GM18507 (cell line): ENCODE measurements around the gene NDUFA8.

Source experiments
- DNase-seq: peaks from one replicate; pipeline ENCODE4 v3.0.0; 2011; ENCODE audit warnings: low read depth; ENCODE audit not compliant: insufficient read length; ENCODE audit errors: extremely low spot score
- FAIRE-seq: peaks from 2 replicates; lab custom pipeline; 2011; peaks lifted over from hg19 to GRCh38; lab: Jason Lieb, UNC

NDUFA8 gene

DNA sequence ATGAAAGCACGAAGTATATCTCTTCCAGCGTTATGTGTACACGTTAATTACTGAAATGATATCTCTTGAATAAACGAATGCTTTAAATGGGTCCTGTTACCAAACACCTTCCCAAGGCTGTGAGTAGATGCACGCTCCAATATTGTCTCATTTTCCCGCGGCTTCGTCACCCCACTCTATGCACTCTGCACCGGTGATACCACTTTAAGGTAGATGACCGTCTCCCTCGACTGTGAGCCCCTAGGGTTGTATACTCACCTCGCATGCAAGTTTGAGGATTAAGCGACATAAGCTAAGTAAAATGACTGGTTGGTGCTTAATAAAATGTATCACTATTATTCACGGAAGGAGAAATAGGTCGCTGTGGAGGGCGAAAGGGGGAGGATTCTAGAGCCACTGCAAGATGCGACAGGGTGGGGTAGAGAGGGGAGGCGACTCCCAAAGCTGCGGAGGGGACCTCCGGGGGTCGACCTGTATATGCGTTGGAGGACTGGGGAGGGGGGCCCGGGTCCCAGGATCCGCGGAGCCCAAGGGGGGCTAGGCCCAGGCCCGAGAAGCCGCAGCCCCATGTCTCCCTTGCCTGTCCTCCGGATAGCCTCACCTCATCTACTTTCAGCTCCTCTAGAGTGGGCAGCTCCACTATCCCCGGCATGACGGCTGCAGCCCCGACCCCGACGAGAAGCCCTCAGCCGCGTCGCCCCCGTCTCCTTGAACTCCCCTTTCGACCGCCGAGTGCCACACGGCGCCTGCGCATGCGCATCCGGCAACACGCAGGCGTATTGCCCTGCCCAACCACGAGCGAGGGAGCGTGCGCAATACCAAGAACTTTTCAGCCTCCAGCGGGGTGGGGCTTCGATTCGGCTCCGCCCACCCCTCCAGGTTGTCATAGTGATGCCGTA lies at the start of gene NDUFA8, which contains the start of gene MORN5:
Gene NDUFA8, minus strand, starts transcription at position 754 of the 899 bp plus-strand sequence. Its CDS starts 102 bp downstream, at position 652.
Gene MORN5, plus strand, starts transcription at position 883 of the 899 bp plus-strand sequence. CDS start 65 bp downstream, outside the sequence.
- FAIRE-seq (peak; percentile 96), DNase-seq (peak; percentile 98)

DNA sequence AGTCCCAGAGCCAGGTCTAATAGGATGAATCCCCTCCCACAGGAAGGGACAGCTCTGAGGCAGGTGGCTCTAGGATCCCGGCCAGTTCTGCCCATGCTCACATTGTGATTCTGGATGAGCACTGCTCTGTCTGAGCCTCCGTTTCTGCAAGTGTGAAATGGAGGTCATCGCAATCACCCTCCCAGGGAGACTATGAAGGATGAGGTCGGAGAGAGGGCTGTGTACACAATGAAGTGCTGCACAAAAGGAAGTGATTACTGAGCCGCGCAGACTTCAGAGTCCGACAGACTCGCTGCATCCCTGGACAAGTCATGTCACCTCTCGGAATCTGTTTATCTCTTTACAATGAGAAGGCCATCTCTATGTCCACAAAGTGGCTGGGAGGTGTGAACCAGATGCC lies 47.5 kb upstream of the NDUFA8 start:
- no peak for DNase-seq
- FAIRE-seq: no peak

DNA sequence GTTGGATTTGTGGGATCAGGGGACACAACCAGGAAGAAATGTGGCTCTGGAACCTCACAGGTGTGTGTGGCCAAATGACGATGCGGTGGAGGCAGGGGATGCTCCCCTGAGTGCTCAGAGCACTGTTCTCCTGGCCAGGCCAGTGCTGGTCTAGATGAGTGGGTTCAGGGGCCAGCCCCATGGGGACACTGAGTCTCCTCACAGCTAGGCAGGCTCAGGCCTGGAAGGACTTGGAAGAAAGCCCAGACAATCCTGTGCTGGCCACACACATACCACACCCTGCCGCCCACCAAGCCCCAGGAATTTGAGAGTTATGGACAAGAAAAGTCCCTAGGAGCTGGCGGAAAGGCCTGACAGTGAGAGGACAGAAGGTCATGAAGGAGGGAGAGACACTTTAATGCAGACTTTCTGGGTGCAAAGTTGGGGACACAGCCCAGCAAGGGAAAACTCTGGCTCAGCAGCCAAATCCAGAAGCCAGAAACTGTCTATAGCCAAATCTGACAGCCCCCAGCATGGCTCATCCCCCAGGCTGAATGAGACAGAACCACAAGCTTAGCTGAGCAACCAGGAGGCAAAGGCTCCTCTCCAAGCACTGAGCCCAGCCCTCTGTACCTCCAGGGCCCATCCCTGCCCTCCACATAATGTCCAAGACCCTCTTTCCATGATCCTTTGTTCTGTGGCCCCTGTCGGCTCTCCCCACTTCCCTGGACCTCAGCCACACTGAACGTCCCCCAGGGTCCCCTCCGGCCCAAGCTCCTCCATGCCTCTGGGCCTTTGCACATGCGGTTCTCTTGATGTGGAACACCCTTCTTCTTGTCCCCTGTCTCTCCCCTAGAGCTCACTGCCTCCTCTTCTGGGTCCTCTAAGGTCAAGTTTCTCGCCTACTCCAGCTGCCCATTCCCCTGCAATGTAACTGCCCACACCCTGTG lies 46.8 kb upstream of the NDUFA8 start:
- DNase-seq (no peak), FAIRE-seq (no peak)

DNA sequence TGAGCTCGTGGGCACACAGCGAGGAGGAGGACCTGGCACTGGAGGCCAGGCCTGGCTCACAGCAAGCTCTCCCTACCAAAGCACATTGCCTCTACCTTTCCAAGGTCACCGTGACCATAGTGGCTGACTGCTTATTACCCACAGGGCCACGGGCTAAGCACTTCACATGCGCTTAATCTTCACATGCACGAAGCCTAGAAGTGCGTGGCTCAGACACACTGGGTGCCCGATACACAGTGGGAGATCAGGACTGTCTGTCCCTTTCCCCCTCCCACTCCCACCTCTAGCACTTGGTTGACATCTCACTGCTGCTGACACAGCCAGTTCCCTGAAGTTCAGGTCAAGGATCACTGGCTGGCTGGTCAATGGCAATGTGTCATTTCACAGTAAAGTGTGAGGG lies 45.6 kb upstream of the NDUFA8 start:
- DNase-seq: no peak
- FAIRE-seq: no peak

DNA sequence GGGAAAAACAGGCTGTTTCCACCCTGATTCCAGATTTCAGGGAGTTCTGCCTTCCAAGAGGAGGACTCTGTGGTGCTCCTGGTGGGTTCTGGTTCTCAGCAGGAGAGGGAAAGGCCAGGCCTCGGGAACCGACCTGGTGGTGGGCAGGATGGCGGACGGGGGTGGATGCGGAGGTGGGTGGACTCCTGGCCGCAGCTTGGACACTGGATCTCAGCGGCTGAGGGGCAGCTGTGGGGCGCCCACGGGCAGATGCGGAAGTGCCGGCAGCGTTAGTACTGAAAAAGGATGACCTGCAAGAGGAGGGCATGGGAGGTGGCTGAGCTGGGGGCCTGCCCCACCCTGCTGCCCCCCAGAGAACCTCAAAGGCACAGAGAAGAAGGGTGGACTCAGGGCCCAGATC lies 44.9 kb upstream of the NDUFA8 start:
- FAIRE-seq (no peak), DNase-seq (no peak)

DNA sequence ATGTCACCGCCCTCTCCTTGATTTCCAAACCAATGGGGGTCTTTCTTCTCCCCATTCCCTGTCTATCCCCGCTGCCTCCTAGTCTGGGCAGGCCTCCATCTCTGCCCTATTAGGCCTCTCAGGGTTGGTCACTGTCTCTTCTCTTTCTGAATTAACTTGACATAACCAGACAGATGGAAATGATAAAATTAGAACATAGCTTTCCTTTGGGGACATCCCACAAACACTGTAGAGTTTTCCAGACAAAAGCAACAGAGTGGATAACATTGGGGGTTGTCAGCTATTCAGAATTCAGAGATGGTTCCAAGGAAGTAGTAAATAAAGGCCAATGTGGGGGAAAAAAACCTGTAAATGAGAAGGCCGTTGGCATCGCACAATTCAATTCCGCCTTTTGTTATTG lies 44.5 kb upstream of the NDUFA8 start:
- no peak for DNase-seq
- no peak for FAIRE-seq

DNA sequence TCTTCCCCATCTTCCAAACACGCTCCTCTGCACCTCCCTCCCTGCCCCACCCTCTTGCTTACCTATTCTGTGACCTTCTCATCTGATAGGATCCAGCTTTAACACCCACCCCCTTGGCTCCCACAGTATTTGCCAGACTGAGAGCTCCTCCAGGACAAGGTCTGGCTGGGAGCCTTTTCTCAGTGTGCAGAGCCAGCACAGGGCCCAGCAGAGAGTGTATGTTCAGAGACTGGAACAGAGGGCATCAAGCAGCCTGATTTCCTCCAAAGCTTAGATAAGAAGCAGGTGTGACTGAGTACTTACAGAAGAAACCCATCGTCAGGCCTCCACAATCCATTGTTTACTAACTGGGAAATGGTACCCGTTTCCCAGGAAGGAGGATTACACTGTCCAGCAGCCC lies 42.5 kb upstream of the NDUFA8 start:
- FAIRE-seq: no peak
- no peak for DNase-seq

DNA sequence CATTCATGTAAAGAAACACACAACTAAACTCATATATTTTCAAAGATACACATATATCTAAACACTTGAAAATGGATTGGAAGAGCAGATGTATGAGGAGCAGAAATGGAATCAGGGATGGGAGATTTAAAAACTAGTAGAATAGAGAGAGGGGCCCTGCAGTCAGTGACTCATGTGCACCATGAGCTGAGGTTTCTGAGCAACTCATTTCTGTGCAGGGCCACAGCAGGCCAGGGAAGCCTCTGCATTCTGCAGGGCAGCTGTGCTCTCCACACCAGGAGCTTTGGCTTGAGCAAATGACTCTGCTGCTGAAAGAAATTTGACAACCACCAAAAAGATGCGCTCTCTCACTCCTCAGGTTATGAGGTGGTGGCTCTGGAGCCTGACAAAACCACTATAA lies 42.1 kb upstream of the NDUFA8 start:
- no peak for FAIRE-seq
- no peak for DNase-seq

DNA sequence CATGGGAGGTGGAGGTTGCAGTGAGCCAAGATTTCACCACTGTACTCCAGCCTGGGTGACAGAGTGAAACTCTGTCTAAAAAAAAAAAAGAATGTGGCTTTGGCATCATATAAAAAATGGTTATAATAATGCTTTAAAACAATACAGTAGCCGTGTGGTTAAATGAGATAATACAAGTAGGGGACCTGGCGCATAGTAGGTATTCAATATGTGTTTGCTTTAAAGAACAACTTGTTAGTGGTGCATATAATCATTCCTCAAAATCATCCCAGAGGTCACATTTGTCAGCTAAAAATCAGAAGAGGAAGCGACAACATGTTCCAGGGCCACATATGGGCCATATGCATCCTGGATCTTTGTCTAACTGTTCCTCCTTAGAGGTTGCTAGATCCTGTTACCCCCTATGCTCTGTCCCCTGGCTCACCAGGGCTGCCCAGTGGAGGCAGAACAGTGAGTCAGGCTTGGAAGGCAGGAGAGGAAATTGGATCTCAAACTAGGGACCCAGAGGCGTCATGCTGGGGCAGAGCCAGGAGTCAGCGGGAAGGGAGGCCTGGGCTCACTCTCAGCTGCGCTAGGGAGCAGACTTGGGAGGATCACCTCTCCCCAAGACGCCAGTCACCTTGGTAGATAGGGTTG lies 41.5 kb upstream of the NDUFA8 start:
- DNase-seq (no peak), FAIRE-seq (no peak)

DNA sequence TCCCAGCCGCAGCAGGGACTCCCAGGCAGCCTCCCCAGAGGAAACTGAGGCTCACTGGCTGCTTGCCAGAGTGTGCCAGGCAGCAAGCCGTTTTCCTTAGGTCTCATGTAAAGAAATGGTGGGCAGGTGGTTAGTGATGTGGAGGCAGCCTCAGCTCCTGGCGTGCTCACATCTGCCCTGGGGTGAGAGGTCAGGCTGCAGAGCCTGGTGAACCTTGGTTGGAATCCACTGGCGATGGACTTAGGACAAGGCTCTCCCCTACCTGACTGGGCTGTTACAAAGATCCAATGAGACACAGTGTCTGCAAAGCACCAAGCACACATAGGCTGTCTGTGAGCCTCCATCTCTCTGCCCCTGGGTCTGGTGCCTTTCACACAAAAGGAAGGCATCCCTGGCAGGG lies 38.3 kb upstream of the NDUFA8 start:
- DNase-seq (no peak), FAIRE-seq (no peak)

DNA sequence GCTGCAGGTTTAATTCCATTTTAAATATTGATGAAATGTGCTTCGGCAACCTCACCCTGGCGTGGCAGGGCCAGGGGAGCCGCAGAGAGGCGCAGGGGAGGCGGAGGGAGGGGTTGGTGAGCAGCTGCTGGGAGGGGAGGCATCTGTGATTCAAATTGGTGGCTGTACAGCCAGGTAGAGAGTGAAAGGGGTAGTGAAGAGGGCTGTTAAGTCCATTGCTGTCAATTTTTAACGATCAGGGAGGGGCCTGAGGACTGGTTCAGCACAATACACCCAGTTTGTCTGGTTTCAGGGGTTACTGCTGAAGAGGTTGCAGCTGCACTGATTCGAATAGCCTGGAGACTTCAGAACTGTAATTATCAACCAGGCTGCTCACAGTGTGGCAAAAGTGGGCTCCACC lies 37.8 kb upstream of the NDUFA8 start:
- no peak for DNase-seq

DNA sequence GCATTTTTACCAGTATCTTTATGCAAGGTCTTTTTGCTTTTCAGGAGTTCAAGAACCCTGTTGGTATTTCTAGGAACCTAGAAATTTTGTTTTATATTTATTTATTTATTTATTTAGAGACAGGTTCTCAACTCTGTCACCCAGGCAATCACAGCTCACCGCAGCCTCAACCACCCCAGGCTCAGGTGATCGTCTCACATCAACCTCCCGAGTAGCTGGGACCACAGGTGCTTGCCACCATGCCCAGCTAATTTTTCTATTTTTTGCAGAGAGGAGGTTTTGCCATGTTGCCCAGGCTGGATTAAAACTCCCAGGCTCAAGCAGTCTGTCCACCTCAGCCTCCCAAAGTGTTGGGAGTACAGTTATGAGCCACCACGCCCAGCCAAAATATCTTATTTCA lies 36.3 kb upstream of the NDUFA8 start:
- FAIRE-seq (no peak), DNase-seq (no peak)

More for the DNA sequence above, 37.8 kb upstream of the NDUFA8 start:
- no peak for FAIRE-seq

DNA sequence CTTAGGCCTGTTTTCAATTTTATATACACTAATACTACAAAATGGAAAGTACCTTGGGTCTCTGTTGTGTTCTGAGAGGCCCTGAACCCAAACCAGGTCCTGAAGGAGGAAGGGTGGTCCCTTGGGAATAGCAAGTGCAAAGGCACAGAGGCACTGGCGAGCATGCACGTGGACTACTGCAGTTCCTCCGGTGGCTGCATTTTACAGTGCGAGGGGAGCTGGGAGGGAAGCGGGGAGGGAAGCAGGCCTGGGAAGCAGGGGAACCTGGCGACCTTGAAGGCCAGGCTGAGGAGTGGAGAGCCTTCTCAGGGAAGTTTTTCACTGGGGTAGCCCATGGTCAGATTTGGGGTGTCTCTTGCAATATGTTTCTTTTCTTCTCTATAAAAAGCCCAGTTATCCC lies 34.1 kb upstream of the NDUFA8 start:
- no peak for FAIRE-seq
- DNase-seq: no peak

DNA sequence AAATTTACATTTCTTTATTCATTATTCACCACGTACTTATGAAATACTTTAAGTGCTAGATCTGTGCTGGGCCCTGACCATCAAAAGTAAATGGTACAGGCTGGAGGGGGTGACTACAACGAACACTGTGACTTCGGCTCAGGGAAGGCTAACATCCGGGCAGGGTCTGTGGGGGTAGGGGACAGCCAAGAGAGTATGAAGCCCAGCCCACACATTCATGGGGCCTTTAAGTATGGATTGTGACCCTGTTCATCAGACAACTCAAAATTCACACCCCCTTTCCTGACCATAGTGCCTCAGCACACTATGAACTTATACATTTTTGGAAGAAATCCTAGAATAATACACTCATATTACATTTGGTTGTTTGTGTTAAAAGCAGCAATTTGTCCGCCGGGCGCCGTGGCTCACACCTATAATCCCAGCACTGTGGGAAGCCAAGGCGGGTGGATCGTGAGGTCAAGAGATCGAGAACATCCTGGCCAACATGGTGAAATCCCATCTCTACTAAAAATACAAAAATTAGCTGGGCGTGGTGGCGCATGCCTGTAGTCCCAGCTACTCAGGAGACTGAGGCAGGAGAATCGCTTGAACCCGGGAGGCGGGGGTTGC lies 33.4 kb upstream of the NDUFA8 start:
- DNase-seq (no peak), FAIRE-seq (no peak)

DNA sequence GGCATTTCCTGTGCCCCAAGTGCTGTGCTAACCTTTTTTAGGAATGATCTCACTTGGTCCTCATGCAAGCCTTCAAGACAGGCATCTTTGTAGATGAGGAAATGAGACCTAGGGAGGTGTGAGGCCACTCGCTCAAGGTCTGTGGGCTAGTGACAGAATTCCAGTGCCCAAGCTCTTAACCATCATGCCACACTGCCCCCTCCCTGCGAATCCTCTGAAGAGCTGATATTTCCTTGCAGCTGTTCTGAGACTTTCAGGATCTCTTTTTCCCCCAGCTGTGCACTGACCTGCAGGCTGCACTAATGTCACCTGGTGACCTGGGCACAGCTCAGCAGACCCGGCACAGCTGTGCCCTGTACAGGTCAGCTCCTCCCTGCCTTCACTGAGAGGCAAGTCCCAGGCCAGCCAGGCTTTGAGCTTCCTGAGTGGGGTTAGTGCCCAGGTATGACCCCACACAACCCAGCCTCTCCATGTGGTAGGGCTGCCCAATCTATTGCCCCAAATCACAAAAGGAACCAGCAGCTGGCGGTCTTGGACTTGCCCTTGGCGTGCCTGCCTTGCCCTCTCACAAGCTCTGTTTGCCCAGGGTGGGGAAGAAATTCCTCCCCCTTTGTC lies 32.8 kb upstream of the NDUFA8 start:
- DNase-seq (no peak), FAIRE-seq (no peak)

DNA sequence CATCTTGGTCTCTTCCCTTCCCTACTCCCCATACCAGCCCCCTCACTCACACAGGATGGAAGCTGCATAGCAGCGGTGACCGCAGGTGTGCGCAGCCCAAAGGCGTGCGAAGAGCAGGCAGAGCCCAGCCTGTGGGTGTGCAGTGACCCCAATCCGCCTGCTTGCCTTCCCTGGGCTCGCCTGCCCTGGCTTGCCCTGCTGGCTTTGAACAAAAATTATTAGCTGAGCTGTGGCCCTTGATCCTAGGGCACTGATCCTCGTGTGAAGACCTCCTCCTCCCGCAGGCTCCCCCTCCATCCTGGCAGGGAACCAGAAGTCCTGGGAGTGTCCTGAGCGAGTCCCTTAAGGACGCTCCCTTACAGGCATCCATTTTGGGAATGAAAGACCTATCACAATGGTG lies 32.0 kb upstream of the NDUFA8 start:
- FAIRE-seq (no peak), DNase-seq (no peak)

DNA sequence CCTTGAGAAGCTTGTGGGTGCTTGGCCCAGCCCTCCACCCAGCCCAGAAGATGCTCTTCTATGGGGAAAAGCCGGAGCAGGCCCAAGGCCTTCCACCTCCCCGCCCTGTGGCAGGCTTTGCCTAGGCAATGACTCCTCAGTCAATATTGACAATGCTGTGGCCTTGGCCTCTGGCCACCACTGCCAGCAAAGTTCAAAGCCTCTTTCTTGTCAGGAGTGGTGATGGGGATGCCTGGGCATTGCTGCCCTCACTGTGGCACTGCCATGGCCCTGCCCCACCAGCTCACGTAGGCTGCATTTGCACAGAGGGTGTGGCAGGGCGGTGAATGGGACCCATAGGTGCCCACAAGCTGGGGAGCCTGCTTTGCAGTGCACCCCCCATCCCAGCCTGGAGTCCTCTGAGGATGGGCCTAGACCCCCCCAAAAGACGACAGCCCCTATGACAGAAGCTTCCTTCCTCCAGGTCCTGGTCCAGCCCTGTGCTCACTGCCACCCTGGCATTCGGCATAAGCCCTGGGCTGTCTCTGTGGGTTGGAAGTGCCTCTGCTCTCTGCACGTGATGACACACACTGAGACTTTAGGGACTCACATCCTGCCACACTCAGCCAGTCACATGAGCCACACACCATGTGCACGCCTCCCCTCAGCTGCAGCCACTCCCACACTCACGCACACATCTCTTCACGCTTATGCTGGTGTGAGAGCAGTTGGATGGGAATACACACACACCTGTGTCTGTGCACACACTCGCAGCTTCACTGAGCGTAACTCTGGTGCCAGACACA lies 31.2 kb upstream of the NDUFA8 start:
- no peak for FAIRE-seq
- no peak for DNase-seq

DNA sequence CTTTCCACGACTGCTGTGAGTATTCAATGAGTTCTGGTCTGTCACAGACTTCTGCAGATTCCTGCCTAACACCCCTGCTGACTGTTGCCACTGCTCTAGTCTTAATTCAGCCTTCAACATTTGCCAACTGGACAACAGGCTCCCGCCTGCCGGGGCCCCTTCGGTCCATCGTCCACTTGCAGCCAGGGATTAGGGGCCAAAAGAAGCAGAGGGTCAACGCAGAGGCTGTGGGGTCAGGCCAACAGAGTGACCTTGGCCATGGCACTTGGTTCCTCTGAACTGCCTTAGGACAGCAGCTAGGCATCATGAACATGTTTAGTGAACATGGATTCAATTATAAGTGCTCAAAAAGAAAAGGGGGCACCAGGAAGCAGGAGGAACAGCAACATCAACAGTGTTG lies 28.8 kb upstream of the NDUFA8 start:
- DNase-seq (no peak), FAIRE-seq (no peak)
